ENCODE data around the gene NOTUM. TPM values are rescaled to one million over a fixed set of nuclear protein-coding genes. Genes with fewer than 3 reads are reported as not detected.

The NOTUM gene
- total and polyA plus RNA-seq, 9 of the 15 experiments (the other 6 are each of a cell fraction or from before 2014, with no cell fraction given): 0.03 to 14.0 (median 4.1) TPM

DNA sequence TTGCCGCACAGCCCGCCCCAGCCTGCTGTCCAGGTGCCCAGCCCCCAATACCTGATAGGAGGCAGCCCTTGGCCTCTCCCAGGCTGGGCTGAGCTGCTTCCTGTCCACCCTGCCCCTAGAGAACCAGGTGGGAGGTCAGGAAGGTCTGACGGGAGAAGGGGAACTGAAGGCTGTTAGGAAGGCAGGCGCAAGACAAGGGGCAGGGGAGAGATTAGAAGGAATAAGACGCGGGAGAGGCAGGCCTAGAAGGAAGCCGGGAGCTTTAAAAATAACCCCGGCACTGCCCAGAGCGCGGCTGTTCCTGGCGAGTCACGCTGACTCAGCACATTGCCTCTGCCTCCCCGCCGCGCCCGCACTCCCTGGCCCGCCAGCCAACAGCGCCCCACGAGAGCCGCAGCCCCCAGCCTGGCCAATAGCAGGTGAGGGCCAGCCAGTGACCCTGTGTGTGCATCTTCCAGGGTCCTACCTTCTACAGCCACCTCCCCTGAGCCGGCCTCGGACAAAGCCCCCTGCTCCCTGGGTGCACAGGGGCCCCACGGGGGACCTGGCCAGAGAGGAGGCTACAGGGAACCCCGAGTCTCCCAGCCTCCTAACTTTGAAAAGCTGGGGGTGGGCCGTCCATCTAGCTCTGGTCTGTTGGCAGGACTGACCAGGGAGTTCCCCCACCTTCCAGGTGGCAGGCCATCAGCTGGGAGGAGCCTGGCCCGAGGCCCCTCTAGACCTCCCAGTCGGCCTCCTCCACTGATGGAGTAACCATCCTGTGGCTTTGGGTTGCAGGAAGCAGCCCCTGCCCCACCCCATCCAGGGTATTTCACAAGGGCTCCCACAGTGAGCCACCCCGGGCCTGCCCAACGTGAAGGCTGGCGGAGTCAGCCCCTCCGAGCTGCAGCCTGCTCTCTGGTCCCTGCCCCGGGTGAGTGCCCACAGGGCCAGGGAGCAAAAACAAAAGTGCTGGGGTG is 37.4 kb downstream of the NOTUM start (continued):
- TF ChIP-seq, protein P1, sequence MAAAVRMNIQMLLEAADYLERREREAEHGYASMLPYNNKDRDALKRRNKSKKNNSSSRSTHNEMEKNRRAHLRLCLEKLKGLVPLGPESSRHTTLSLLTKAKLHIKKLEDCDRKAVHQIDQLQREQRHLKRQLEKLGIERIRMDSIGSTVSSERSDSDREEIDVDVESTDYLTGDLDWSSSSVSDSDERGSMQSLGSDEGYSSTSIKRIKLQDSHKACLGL (CRISPR knock-in tag; IDR thresholded peaks at IDR 0.05; ENCODE audit: borderline replicate concordance, poor library complexity, severe bottlenecking): no peak
- peak; percentile 76 for TF ChIP-seq JUND (IDR thresholded peaks at IDR 0.05; ENCODE audit: borderline replicate concordance, low read depth, low read length)
- no peak; the same call in 2 of the 3 replicates for TF ChIP-seq JUND (tag; IDR thresholded peaks at IDR 0.05; ENCODE audit: borderline replicate concordance, low read depth, low read length)
- 0 out of 2 replicates have a peak, but pooled peaks have one; percentile 22 for TF ChIP-seq FOXM1 (IDR thresholded peaks at IDR 0.05; ENCODE audit: low read depth)
- no peak for TF ChIP-seq FOXM1 (CRISPR knock-in tag; IDR thresholded peaks at IDR 0.05; ENCODE audit: low read depth)
- TF ChIP-seq MXI1 (IDR thresholded peaks at IDR 0.05; ENCODE audit: low read depth, low read length): peak; percentile 75; the same call in 1 of the 2 replicates
- TF ChIP-seq ZFX (CRISPR knock-in tag; IDR thresholded peaks at IDR 0.05): peak; percentile 46; the same call in 1 of the 2 replicates
- TF ChIP-seq, protein P2, sequence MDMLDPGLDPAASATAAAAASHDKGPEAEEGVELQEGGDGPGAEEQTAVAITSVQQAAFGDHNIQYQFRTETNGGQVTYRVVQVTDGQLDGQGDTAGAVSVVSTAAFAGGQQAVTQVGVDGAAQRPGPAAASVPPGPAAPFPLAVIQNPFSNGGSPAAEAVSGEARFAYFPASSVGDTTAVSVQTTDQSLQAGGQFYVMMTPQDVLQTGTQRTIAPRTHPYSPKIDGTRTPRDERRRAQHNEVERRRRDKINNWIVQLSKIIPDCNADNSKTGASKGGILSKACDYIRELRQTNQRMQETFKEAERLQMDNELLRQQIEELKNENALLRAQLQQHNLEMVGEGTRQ (CRISPR knock-in tag; IDR thresholded peaks at IDR 0.05): no peak
- TF ChIP-seq, protein P3, sequence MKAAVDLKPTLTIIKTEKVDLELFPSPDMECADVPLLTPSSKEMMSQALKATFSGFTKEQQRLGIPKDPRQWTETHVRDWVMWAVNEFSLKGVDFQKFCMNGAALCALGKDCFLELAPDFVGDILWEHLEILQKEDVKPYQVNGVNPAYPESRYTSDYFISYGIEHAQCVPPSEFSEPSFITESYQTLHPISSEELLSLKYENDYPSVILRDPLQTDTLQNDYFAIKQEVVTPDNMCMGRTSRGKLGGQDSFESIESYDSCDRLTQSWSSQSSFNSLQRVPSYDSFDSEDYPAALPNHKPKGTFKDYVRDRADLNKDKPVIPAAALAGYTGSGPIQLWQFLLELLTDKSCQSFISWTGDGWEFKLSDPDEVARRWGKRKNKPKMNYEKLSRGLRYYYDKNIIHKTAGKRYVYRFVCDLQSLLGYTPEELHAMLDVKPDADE (conservative IDR thresholded peaks at IDR 0.05; ENCODE audit: control insufficient read depth, low read depth, low read length): peak; percentile 78; the same call in 1 of the 2 replicates
- TF ChIP-seq L3MBTL2 (IDR thresholded peaks at IDR 0.05): no peak
- TF ChIP-seq, protein P4, sequence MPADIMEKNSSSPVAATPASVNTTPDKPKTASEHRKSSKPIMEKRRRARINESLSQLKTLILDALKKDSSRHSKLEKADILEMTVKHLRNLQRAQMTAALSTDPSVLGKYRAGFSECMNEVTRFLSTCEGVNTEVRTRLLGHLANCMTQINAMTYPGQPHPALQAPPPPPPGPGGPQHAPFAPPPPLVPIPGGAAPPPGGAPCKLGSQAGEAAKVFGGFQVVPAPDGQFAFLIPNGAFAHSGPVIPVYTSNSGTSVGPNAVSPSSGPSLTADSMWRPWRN (IDR thresholded peaks at IDR 0.05; ENCODE audit: low read depth): peak; percentile 37; the same call in 1 of the 2 replicates
- TF ChIP-seq, protein P5, sequence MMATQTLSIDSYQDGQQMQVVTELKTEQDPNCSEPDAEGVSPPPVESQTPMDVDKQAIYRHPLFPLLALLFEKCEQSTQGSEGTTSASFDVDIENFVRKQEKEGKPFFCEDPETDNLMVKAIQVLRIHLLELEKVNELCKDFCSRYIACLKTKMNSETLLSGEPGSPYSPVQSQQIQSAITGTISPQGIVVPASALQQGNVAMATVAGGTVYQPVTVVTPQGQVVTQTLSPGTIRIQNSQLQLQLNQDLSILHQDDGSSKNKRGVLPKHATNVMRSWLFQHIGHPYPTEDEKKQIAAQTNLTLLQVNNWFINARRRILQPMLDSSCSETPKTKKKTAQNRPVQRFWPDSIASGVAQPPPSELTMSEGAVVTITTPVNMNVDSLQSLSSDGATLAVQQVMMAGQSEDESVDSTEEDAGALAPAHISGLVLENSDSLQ (IDR thresholded peaks at IDR 0.05): peak; percentile 6; the same call in 1 of the 2 replicates
- no peak for TF ChIP-seq RHOXF2B (CRISPR knock-in tag; conservative IDR thresholded peaks at IDR 0.05)
- TF ChIP-seq YY1 (IDR thresholded peaks at IDR 0.05; ENCODE audit: borderline replicate concordance in 1 of 3, control insufficient read depth in 1 of 3, extremely low read depth in 1 of 3, insufficient read depth in 3 of 3, insufficient read length in 1 of 3, insufficient replicate concordance in 2 of 3, low read depth in 1 of 3, low read length in 2 of 3): peak in 2 of 3 experiments; percentile 23 to 38
- TF ChIP-seq, protein P6, sequence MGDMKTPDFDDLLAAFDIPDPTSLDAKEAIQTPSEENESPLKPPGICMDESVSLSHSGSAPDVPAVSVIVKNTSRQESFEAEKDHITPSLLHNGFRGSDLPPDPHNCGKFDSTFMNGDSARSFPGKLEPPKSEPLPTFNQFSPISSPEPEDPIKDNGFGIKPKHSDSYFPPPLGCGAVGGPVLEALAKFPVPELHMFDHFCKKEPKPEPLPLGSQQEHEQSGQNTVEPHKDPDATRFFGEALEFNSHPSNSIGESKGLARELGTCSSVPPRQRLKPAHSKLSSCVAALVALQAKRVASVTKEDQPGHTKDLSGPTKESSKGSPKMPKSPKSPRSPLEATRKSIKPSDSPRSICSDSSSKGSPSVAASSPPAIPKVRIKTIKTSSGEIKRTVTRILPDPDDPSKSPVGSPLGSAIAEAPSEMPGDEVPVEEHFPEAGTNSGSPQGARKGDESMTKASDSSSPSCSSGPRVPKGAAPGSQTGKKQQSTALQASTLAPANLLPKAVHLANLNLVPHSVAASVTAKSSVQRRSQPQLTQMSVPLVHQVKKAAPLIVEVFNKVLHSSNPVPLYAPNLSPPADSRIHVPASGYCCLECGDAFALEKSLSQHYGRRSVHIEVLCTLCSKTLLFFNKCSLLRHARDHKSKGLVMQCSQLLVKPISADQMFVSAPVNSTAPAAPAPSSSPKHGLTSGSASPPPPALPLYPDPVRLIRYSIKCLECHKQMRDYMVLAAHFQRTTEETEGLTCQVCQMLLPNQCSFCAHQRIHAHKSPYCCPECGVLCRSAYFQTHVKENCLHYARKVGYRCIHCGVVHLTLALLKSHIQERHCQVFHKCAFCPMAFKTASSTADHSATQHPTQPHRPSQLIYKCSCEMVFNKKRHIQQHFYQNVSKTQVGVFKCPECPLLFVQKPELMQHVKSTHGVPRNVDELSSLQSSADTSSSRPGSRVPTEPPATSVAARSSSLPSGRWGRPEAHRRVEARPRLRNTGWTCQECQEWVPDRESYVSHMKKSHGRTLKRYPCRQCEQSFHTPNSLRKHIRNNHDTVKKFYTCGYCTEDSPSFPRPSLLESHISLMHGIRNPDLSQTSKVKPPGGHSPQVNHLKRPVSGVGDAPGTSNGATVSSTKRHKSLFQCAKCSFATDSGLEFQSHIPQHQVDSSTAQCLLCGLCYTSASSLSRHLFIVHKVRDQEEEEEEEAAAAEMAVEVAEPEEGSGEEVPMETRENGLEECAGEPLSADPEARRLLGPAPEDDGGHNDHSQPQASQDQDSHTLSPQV (IDR thresholded peaks at IDR 0.05): peak; percentile 68; the same call in 1 of the 2 replicates
- no peak for TF ChIP-seq NUFIP1 (IDR thresholded peaks at IDR 0.05; ENCODE audit: partially characterized antibody)
